OCI-LY7 (cell line): ENCODE results near the gene SLC9A3. TPM values are rescaled to one million over a fixed set of nuclear protein-coding genes. Genes with fewer than 3 reads are reported as not detected.

Source experiments
- BruUV-seq: library from RNA; stranded (reverse); fragments of 400-500 nt; replicated peaks from 2 replicates; lab custom pipeline; 2021; lab: Mats Ljungman, UMichigan
- CTCF ChIA-PET: fragments of 300-600 bp; sonication (Branson Sonifier 250); formaldehyde crosslinking; loops from one replicate; lab custom pipeline; 2022; ENCODE audit warnings: antibody characterized with exemption; ENCODE audit not compliant: unreplicated experiment; lab: Charles Lee
- POLR2A ChIA-PET: fragments of 300-600 bp; sonication (Branson Sonifier 250); formaldehyde crosslinking; loops from one replicate; lab custom pipeline; 2022; ENCODE audit warnings: antibody characterized with exemption; lab: Charles Lee
- DNase-seq: peaks from one replicate; pipeline ENCODE4 v3.0.0-alpha.2; 2015; ENCODE audit warnings: low spot score
- H2AFZ ChIP-seq: fragments of 200-600 bp; sonication (generic), shearing (Covaris generic); 2 replicates; pipeline ENCODE4 v1.6.1; 2014; ENCODE audit warnings: mild to moderate bottlenecking, antibody characterized with exemption, low read length, moderate library complexity
- H3K27ac ChIP-seq: fragments of 200-600 bp; sonication (generic); 2 replicates; pipeline ENCODE4 v1.5.1; 2014; ENCODE audit warnings: mixed run types, low read depth, mild to moderate bottlenecking, moderate library complexity, low read length, inconsistent platforms; ENCODE audit not compliant: poor library complexity, severe bottlenecking
- H3K36me3 ChIP-seq: fragments of 200-600 bp; sonication (generic); 2 replicates; pipeline ENCODE4 v1.6.1; 2014; ENCODE audit warnings: mild to moderate bottlenecking, antibody characterized with exemption, low read length, moderate library complexity, mixed read lengths; ENCODE audit not compliant: insufficient read depth
- H3K4me1 ChIP-seq: fragments of 200-600 bp; sonication (generic); 2 replicates; pipeline ENCODE4 v1.5.1; 2014; ENCODE audit warnings: mild to moderate bottlenecking, low read length; ENCODE audit not compliant: insufficient read depth, poor library complexity, severe bottlenecking
- H3K4me2 ChIP-seq: fragments of 200-600 bp; sonication (generic); 2 replicates; pipeline ENCODE4 v1.6.1; 2014; ENCODE audit warnings: mild to moderate bottlenecking, low read length
- H3K4me3 ChIP-seq: fragments of 200-600 bp; sonication (generic); 2 replicates; pipeline ENCODE4 v1.5.1; 2014; ENCODE audit warnings: mild to moderate bottlenecking, low read depth, low read length; ENCODE audit not compliant: poor library complexity, severe bottlenecking
- H3K79me2 ChIP-seq: fragments of 200-600 bp; sonication (generic); 2 replicates; pipeline ENCODE4 v1.6.1; 2016; ENCODE audit warnings: low read depth, mild to moderate bottlenecking, low read length, moderate library complexity, mixed read lengths; ENCODE audit not compliant: insufficient read depth
- H3K9me2 ChIP-seq: fragments of 200-600 bp; sonication (generic); 2 replicates; pipeline ENCODE4 v1.6.1; 2016; ENCODE audit warnings: mild to moderate bottlenecking, low read length, mixed read lengths; ENCODE audit not compliant: insufficient read depth
- H3K9me3 ChIP-seq: fragments of 200-600 bp; sonication (generic); 2 replicates; pipeline ENCODE4 v1.6.1; 2014; ENCODE audit warnings: mild to moderate bottlenecking, mixed run types, low read length, mixed read lengths
- H4K20me1 ChIP-seq: fragments of 200-600 bp; sonication (generic); 2 replicates; pipeline ENCODE4 v1.6.1; 2014; ENCODE audit warnings: mild to moderate bottlenecking, antibody characterized with exemption, low read length, moderate library complexity, mixed read lengths; ENCODE audit not compliant: insufficient read depth
- CTCF ChIP-seq: fragments of 200-600 bp; sonication (generic); conservative IDR thresholded peaks from 2 replicates; pipeline ENCODE4 v1.5.1; 2014; ENCODE audit warnings: mild to moderate bottlenecking, antibody characterized with exemption, low read length, moderate library complexity, mixed read lengths
- EZH2phosphoT487 ChIP-seq: fragments of 200-600 bp; sonication (generic); IDR thresholded peaks from 2 replicates; pipeline ENCODE4 v1.6.1; 2018; ENCODE audit warnings: low read depth, borderline replicate concordance, mild to moderate bottlenecking, mixed run types, antibody characterized with exemption, low read length, moderate library complexity, mixed read lengths
- intact Hi-C: fragments of 100-400 bp; cut with micrococcal nuclease; formaldehyde crosslinking; loops from one replicate; pipeline ENCODE4 v1.10.0; 2022; ENCODE audit not compliant: unreplicated experiment
- total RNA-seq, 2 experiments: library from RNA; depleted of rRNA in 1 of 2; stranded (reverse); fragments of >200 nt in 1 of 2; shearing (Covaris generic) in 1 of 2; gene quantifications; 2 replicates each; pipeline ENCODE4 v1.2.3, GENCODE V29; 2014 to 2022

The SLC9A3 gene
- total RNA-seq, 2 experiments from 2014 or later, result 2.0 to 4.3 TPM

GRCh38 chr5:547086-547924, 23.1 kb upstream of the SLC9A3 start:
- ChIA-PET CTCF (no interaction called here), POLR2A (no interaction called here)
- no peak for DNase-seq
- Histone ChIP-seq H3K9me2 (no peaks in the 10 kb centered on the region), H3K36me3 (no peaks in the 10 kb centered on the region), H3K4me2 (no peak overlapping the region), H3K9me3 (no peaks in the 10 kb centered on the region), H3K27ac (no peak overlapping the region), H4K20me1 (no peaks in the 10 kb centered on the region), H3K4me3 (no peak overlapping the region), H3K4me1 (peaks cover 16% of the 10 kb centered on the region), H3K79me2 (no peaks in the 10 kb centered on the region), H2AFZ (no peak overlapping the region)
- TF ChIP-seq CTCF (no peak), EZH2phosphoT487 (no peak)
- intact Hi-C loops, result no loop called here
- no TSS peak for BruUV-seq

GRCh38 chr5:546376-546908, 22.2 kb upstream of the SLC9A3 start:
- BruUV-seq, result no TSS peak
- no peaks in the 10 kb centered on the region for H3K9me2 ChIP-seq
- DNase-seq, result no peak
- intact Hi-C loops, result no loop called here
- H3K9me3 ChIP-seq, result no peaks in the 10 kb centered on the region
- no peak overlapping the region for H3K4me3 ChIP-seq
- H4K20me1 ChIP-seq, result no peaks in the 10 kb centered on the region
- no peak for TF ChIP-seq CTCF
- no peak for TF ChIP-seq EZH2phosphoT487
- peaks cover 16% of the 10 kb centered on the region for H3K4me1 ChIP-seq
- H3K36me3 ChIP-seq, result no peaks in the 10 kb centered on the region
- H3K79me2 ChIP-seq, result no peaks in the 10 kb centered on the region
- no peak overlapping the region for H3K4me2 ChIP-seq
- ChIA-PET POLR2A (no interaction called here), CTCF (no interaction called here)
- no peak overlapping the region for H3K27ac ChIP-seq
- H2AFZ ChIP-seq, result no peak overlapping the region
